GM23338 (cell line): ENCODE results near the gene SLC50A1. TPM values are rescaled to one million over a fixed set of nuclear protein-coding genes. Genes with fewer than 3 reads are reported as not detected.
A peak's percentile ranks its signal among the peaks of the same experiment; 100 is the strongest.

ENCODE experiments used
- ATAC-seq: fragments of 200-7000 bp; cut with Tn5 transposase; 3 replicates; pipeline ENCODE4 v1.9.1; 2020
- DNase-seq: peaks from one replicate; pipeline ENCODE4 v3.0.0-alpha.2; 2015; ENCODE audit warnings: low spot score
- H2AFZ ChIP-seq: fragments of 200-600 bp; sonication (generic); 2 replicates; pipeline ENCODE4 v1.8.0; 2016; ENCODE audit warnings: antibody characterized with exemption, mild to moderate bottlenecking, moderate library complexity
- H3F3A ChIP-seq: fragments of 200-600 bp; sonication (generic); replicated peaks from 2 replicates; pipeline ENCODE4 v1.8.0; 2017; ENCODE audit warnings: antibody characterized with exemption, mixed run types, low read depth
- H3K27ac ChIP-seq: fragments of 200-600 bp; sonication (generic); 2 replicates; pipeline ENCODE4 v1.6.1; 2016; ENCODE audit warnings: low read depth
- H3K27me3 ChIP-seq: fragments of 200-600 bp; sonication (generic); 2 replicates; pipeline ENCODE4 v1.8.0; 2016; ENCODE audit warnings: mild to moderate bottlenecking, mixed run types, moderate library complexity; ENCODE audit not compliant: insufficient read depth
- H3K36me3 ChIP-seq: fragments of 200-600 bp; sonication (generic); 2 replicates; pipeline ENCODE4 v1.8.0; 2016; ENCODE audit warnings: mild to moderate bottlenecking; ENCODE audit not compliant: insufficient read depth
- H3K4me1 ChIP-seq: fragments of 200-600 bp; sonication (generic); 2 replicates; pipeline ENCODE4 v1.8.0; 2016; ENCODE audit warnings: mild to moderate bottlenecking, moderate library complexity; ENCODE audit not compliant: insufficient read depth
- H3K4me2 ChIP-seq: fragments of 200-600 bp; sonication (generic); 2 replicates; pipeline ENCODE4 v1.7.1; 2017; ENCODE audit warnings: mixed run types
- H3K4me3 ChIP-seq: fragments of 200-600 bp; sonication (generic); 2 replicates; pipeline ENCODE4 v1.6.1; 2016; ENCODE audit warnings: mixed run types
- H3K79me2 ChIP-seq: fragments of 200-600 bp; sonication (generic); replicated peaks from 2 replicates; pipeline ENCODE4 v1.8.0; 2017; ENCODE audit warnings: mild to moderate bottlenecking; ENCODE audit not compliant: insufficient read depth
- H3K9me2 ChIP-seq: fragments of 200-600 bp; sonication (generic); 2 replicates; pipeline ENCODE4 v1.8.0; 2017; ENCODE audit not compliant: insufficient read depth
- H4K20me1 ChIP-seq: fragments of 200-600 bp; sonication (generic); replicated peaks from 2 replicates; pipeline ENCODE4 v1.8.0; 2017; ENCODE audit warnings: mild to moderate bottlenecking; ENCODE audit not compliant: insufficient read depth
- H3K27ac Mint-ChIP-seq: 2 replicates; pipeline ENCODE4 v1.8.0; 2020; ENCODE audit warnings: inconsistent platforms, mild to moderate bottlenecking, moderate library complexity, mixed read lengths
- H3K27me3 Mint-ChIP-seq: 3 replicates; pipeline ENCODE4 v1.8.0; 2022; ENCODE audit warnings: low read depth, mild to moderate bottlenecking, moderate library complexity, mixed read lengths, inconsistent platforms; ENCODE audit not compliant: insufficient read depth, poor library complexity
- H3K36me3 Mint-ChIP-seq: 3 replicates; pipeline ENCODE4 v1.8.0; 2021; ENCODE audit warnings: low read depth, mild to moderate bottlenecking, inconsistent platforms, moderate library complexity, mixed read lengths
- H3K4me1 Mint-ChIP-seq: 3 replicates; pipeline ENCODE4 v1.8.0; 2020; ENCODE audit warnings: mild to moderate bottlenecking, inconsistent platforms, mixed read lengths
- H3K4me3 Mint-ChIP-seq: 3 replicates; pipeline ENCODE4 v1.8.0; 2021; ENCODE audit warnings: moderate library complexity, mild to moderate bottlenecking, inconsistent platforms, mixed read lengths
- H3K9me3 Mint-ChIP-seq: 3 replicates; pipeline ENCODE4 v1.8.0; 2020; ENCODE audit warnings: moderate library complexity, mild to moderate bottlenecking, inconsistent platforms, mixed read lengths
- CREB1 ChIP-seq: fragments of 250-450 bp; sonication (Bioruptor Pico); IDR thresholded peaks from 2 replicates; pipeline ENCODE4 v1.5.0; 2020; ENCODE audit warnings: low read depth, mild to moderate bottlenecking, moderate library complexity
- EZH2 ChIP-seq: fragments of 200-600 bp; sonication (generic); IDR thresholded peaks from one replicate; pipeline ENCODE4 v1.8.0; 2017; ENCODE audit warnings: antibody characterized with exemption, mild to moderate bottlenecking, low read depth; ENCODE audit not compliant: unreplicated experiment
- EZH2phosphoT487 ChIP-seq: fragments of 200-600 bp; sonication (generic); IDR thresholded peaks from one replicate; pipeline ENCODE4 v1.8.1; 2018; ENCODE audit warnings: antibody characterized with exemption; ENCODE audit not compliant: unreplicated experiment
- JUNB ChIP-seq: IDR thresholded peaks from one replicate; pipeline ENCODE4 v1.6.1; 2016; ENCODE audit warnings: antibody characterized with exemption; ENCODE audit not compliant: unreplicated experiment
- NANOG ChIP-seq: IDR thresholded peaks from 2 replicates; pipeline ENCODE4 v1.6.1; 2016; ENCODE audit warnings: antibody characterized with exemption, borderline replicate concordance
- POLR2AphosphoS5 ChIP-seq: IDR thresholded peaks from 2 replicates; pipeline ENCODE4 v1.6.1; 2016; ENCODE audit warnings: antibody characterized with exemption, low read depth
- STAT1 ChIP-seq: IDR thresholded peaks from one replicate; pipeline ENCODE4 v1.6.1; 2016; ENCODE audit warnings: antibody characterized with exemption; ENCODE audit not compliant: unreplicated experiment
- ZNF114 ChIP-seq: fragments of 250-450 bp; sonication (Bioruptor Pico); IDR thresholded peaks from 2 replicates; pipeline ENCODE4 v1.5.0; 2020; ENCODE audit warnings: mild to moderate bottlenecking, moderate library complexity
- ZNF331 ChIP-seq: fragments of 250-450 bp; sonication (Bioruptor Pico); IDR thresholded peaks from 2 replicates; pipeline ENCODE4 v1.5.0; 2020; ENCODE audit warnings: low read depth, mild to moderate bottlenecking, moderate library complexity
- ZNF462 ChIP-seq: fragments of 250-450 bp; sonication (Bioruptor Pico); IDR thresholded peaks from 2 replicates; pipeline ENCODE4 v1.5.0; 2020; ENCODE audit warnings: mild to moderate bottlenecking, moderate library complexity
- polyA plus RNA-seq: library from polyadenylated mRNA; unstranded; fragments of >200 nt; fragmentation: Nextera tagmentation; extraction: Ambion mirVana; gene quantifications from 2 replicates; pipeline ENCODE4 v1.2.1, GENCODE V29; 2016
- total RNA-seq: library from RNA; depleted of rRNA; stranded (reverse); fragments of >200 nt; shearing (Covaris generic); gene quantifications from 2 replicates; pipeline ENCODE4 v1.2.3, GENCODE V29; 2014
- TF ChIP-seq, protein P1 (sequence below): IDR thresholded peaks from 2 replicates; pipeline ENCODE4 v1.6.1; 2016; ENCODE audit warnings: antibody characterized with exemption

Gene SLC50A1
- total and polyA plus RNA-seq, 2 experiments from 2014 or later, result 30.0 to 63.9 TPM

GRCh38 chr1:155133799-155134281 lies 1.8 kb upstream of the SLC50A1 start (continued):
- TF ChIP-seq POLR2AphosphoS5, result no peak

- no peak for TF ChIP-seq EZH2
- TF ChIP-seq JUNB, result no peak
- H3K4me1 ChIP-seq, result peaks cover 30% of the 10 kb centered on the region
- H3K4me3 ChIP-seq, result peak overlapping the region; percentile 82
- peaks cover 32% of the 10 kb centered on the region for H3K4me1 Mint-ChIP-seq
- H3K27me3 ChIP-seq, result peaks cover 20% of the 10 kb centered on the region
- ATAC-seq, result no peak
- no peak for DNase-seq
- H3K36me3 ChIP-seq, result no peaks in the 10 kb centered on the region
- no peak overlapping the region for H3K27ac Mint-ChIP-seq
- peaks cover 33% of the 10 kb centered on the region for H3K27me3 Mint-ChIP-seq
- no peaks in the 10 kb centered on the region for H3K9me2 ChIP-seq
- H3K27ac ChIP-seq, result no peak overlapping the region
- peaks cover 22% of the 10 kb centered on the region for H3F3A ChIP-seq
- H3K9me3 Mint-ChIP-seq, result no peaks in the 10 kb centered on the region
- H3K36me3 Mint-ChIP-seq, result peaks cover 24% of the 10 kb centered on the region
- peak overlapping the region; percentile 94 for H3K4me3 Mint-ChIP-seq
- H2AFZ ChIP-seq, result no peak overlapping the region
- H4K20me1 ChIP-seq, result peaks cover 13% of the 10 kb centered on the region; the same call in 1 of the 2 replicates
- peaks cover 16% of the 10 kb centered on the region for H3K79me2 ChIP-seq
- H3K4me2 ChIP-seq, result peak overlapping the region; percentile 86
Observed at GRCh38 chr1:155134322-155134721, 1.3 kb upstream of the SLC50A1 start.

- ATAC-seq (peak; percentile 27), DNase-seq (peak; percentile 70)
- Histone ChIP-seq H3K36me3 (no peaks in the 10 kb centered on the region), H2AFZ (peak overlapping the region; percentile 91), H3F3A (peaks cover 27% of the 10 kb centered on the region), H3K4me3 (peak overlapping the region; percentile 82), H3K27me3 (peaks cover 16% of the 10 kb centered on the region; the same call in 1 of the 2 replicates), H4K20me1 (peaks cover 13% of the 10 kb centered on the region), H3K27ac (peak overlapping the region; percentile 92), H3K4me2 (peak overlapping the region; percentile 86), H3K79me2 (peaks cover 22% of the 10 kb centered on the region), H3K9me2 (no peaks in the 10 kb centered on the region), H3K4me1 (peaks cover 27% of the 10 kb centered on the region)
- peak overlapping the region; percentile 94 for H3K4me3 Mint-ChIP-seq
- peak overlapping the region; percentile 91 for H3K27ac Mint-ChIP-seq
- H3K4me1 Mint-ChIP-seq, result peaks cover 25% of the 10 kb centered on the region
- H3K36me3 Mint-ChIP-seq, result peaks cover 24% of the 10 kb centered on the region
- no peaks in the 10 kb centered on the region for H3K9me3 Mint-ChIP-seq
- peaks cover 27% of the 10 kb centered on the region for H3K27me3 Mint-ChIP-seq
- no peak for TF ChIP-seq ZNF114
- TF ChIP-seq ZNF462 (CRISPR knock-in tag), result no peak
- no peak for TF ChIP-seq EZH2
- TF ChIP-seq JUNB, result no peak
- no peak for TF ChIP-seq EZH2phosphoT487
- no peak for TF ChIP-seq POLR2AphosphoS5
- TF ChIP-seq CREB1 (CRISPR knock-in tag), result no peak
- no peak for TF ChIP-seq ZNF331 (CRISPR knock-in tag)
- TF ChIP-seq STAT1, result no peak
- TF ChIP-seq NANOG, result no peak
- TF ChIP-seq, protein P1, sequence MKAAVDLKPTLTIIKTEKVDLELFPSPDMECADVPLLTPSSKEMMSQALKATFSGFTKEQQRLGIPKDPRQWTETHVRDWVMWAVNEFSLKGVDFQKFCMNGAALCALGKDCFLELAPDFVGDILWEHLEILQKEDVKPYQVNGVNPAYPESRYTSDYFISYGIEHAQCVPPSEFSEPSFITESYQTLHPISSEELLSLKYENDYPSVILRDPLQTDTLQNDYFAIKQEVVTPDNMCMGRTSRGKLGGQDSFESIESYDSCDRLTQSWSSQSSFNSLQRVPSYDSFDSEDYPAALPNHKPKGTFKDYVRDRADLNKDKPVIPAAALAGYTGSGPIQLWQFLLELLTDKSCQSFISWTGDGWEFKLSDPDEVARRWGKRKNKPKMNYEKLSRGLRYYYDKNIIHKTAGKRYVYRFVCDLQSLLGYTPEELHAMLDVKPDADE, result no peak
Observed at GRCh38 chr1:155134880-155135414, 705 bp upstream of the SLC50A1 start.
